Measurements from ENCODE around the gene PHETA2. TPM values are rescaled to one million over a fixed set of nuclear protein-coding genes. Genes with fewer than 3 reads are reported as not detected.

PHETA2 gene, protein sequence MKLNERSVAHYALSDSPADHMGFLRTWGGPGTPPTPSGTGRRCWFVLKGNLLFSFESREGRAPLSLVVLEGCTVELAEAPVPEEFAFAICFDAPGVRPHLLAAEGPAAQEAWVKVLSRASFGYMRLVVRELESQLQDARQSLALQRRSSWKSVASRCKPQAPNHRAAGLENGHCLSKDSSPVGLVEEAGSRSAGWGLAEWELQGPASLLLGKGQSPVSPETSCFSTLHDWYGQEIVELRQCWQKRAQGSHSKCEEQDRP
- total RNA-seq, result 1 to 10 TPM; 2.8 to 3.8 TPM
- 5.5 TPM for polyA plus RNA-seq (ENCODE audit: insufficient read depth, low read depth, low replicate concordance)
- long read RNA-seq, donor 1, partial matches to known transcripts, result 0 of 3 reads
- long read RNA-seq, donor 1, other reads (novel, unspliced or antisense), result 0 of 3 reads
- long read RNA-seq, donor 2, partial matches to known transcripts, result 0 of 2 reads
- long read RNA-seq, donor 2, other reads (novel, unspliced or antisense), result 0 of 2 reads

DNA sequence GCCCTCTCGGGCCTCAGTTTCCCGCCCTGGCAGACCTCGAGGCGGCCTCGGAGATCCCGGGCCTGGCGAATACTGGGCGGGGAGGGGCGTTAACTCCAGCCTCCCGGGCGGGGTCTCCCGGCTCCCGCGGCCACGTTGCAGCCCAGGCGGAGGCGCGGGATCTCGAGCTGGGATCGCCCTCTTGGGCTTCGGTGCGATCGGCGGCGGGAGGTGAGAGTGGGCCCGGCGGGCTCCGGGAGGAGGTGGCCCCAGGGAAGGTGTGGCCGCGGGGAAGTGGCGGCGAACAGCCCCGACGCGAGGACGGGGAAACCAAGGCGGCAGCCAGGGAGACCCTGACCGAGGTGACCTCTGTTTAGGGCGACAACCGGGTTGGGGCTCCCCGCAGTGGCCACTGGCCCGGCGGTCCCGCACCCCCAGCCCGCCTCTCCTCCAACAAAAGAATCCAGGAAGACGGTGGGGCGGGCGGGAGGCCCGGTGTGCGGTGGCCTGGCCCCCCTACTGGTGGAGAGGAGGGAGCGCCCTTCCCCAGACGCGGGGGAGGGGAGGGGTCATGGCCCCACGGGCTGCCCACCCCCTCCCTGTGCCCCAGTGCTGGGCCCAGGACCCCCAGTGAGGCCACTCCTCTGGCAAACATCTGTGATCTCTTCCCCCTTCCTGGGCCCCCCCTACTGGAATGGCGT lies at the start of gene PHETA2:
Gene PHETA2, plus strand, starts transcription at position 117 of the 680 bp plus-strand sequence. CDS start 3,046 bp downstream, outside the sequence.
- no peaks in the 10 kb centered on the region for H3K36me3 ChIP-seq (ENCODE audit: low read depth, missing control alignments)
- H3K27me3 ChIP-seq, result no peaks in the 10 kb centered on the region
- peak within 1 kb of the TSS; percentile 61 to 74 for H3K4me3 ChIP-seq
- intact Hi-C loops (cut with DNase I; ENCODE audit: low total_unique reads), result no loop called here
- DNase-seq, result no peak
- peaks cover 36% of the 10 kb centered on the region for H3K4me1 ChIP-seq
- H3K9me3 ChIP-seq, result no peaks in the 10 kb centered on the region
- peak within 1 kb of the TSS; percentile 86 to 88 for H3K27ac ChIP-seq
- TF ChIP-seq, protein P1, sequence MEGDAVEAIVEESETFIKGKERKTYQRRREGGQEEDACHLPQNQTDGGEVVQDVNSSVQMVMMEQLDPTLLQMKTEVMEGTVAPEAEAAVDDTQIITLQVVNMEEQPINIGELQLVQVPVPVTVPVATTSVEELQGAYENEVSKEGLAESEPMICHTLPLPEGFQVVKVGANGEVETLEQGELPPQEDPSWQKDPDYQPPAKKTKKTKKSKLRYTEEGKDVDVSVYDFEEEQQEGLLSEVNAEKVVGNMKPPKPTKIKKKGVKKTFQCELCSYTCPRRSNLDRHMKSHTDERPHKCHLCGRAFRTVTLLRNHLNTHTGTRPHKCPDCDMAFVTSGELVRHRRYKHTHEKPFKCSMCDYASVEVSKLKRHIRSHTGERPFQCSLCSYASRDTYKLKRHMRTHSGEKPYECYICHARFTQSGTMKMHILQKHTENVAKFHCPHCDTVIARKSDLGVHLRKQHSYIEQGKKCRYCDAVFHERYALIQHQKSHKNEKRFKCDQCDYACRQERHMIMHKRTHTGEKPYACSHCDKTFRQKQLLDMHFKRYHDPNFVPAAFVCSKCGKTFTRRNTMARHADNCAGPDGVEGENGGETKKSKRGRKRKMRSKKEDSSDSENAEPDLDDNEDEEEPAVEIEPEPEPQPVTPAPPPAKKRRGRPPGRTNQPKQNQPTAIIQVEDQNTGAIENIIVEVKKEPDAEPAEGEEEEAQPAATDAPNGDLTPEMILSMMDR (IDR thresholded peaks at IDR 0.05), result peak in 1 of 3 experiments; percentile 25
- TF ChIP-seq POLR2A (IDR thresholded peaks at IDR 0.05), result no peak
- WGBS, 2 donors, result 4 to 16% methylated on average over 1 to 47 of the region's 55 CpGs

- Histone ChIP-seq H3K27ac (no peak overlapping the region), H3K9me3 (no peaks in the 10 kb centered on the region), H3K27me3 (no peaks in the 10 kb centered on the region), H3K36me3 (ENCODE audit: low read depth, missing control alignments) (no peaks in the 10 kb centered on the region), H3K4me1 (no peaks in the 10 kb centered on the region), H3K4me3 (no peak overlapping the region)
- WGBS, 2 donors, result 46 to 63% methylated on average over 1 of the region's 1 CpG
- intact Hi-C loops (cut with DNase I; ENCODE audit: low total_unique reads), result no loop called here
- TF ChIP-seq, protein P1 (IDR thresholded peaks at IDR 0.05), result no peak
- no peak for TF ChIP-seq POLR2A (IDR thresholded peaks at IDR 0.05)
- no peak for DNase-seq
Measured at GRCh38 chr22:42025421-42025820, 48.6 kb upstream of the PHETA2 start.

DNA sequence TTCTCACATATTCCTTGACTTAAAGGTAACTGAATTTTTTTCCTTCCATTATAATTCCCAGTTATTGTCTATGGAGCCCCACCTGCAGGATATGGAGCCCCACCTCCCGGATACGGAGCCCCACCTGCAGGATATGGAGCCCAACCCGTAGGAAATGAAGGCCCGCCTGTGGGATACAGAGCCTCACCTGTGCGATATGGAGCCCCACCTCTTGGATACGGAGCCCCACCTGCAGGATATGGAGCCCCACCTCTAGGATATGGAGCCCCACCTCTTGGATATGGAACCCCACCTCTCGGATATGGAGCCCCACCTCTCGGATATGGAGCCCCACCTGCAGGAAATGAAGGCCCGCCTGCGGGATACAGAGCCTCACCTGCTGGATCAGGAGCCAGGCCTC lies 47.3 kb upstream of the PHETA2 start:
- intact Hi-C loops (cut with DNase I; ENCODE audit: low total_unique reads), result no loop called here
- H3K27me3 ChIP-seq, result no peaks in the 10 kb centered on the region
- no peak overlapping the region for H3K27ac ChIP-seq
- DNase-seq, result no peak
- no peak overlapping the region for H3K4me3 ChIP-seq
- TF ChIP-seq, protein P1 (IDR thresholded peaks at IDR 0.05), result no peak
- TF ChIP-seq POLR2A (IDR thresholded peaks at IDR 0.05), result no peak
- WGBS, 2 donors, result 92 to 98% methylated on average over 7 to 10 of the region's 10 CpGs
- H3K9me3 ChIP-seq, result no peaks in the 10 kb centered on the region
- H3K4me1 ChIP-seq, result no peaks in the 10 kb centered on the region
- H3K36me3 ChIP-seq (ENCODE audit: low read depth, missing control alignments), result no peaks in the 10 kb centered on the region

DNA sequence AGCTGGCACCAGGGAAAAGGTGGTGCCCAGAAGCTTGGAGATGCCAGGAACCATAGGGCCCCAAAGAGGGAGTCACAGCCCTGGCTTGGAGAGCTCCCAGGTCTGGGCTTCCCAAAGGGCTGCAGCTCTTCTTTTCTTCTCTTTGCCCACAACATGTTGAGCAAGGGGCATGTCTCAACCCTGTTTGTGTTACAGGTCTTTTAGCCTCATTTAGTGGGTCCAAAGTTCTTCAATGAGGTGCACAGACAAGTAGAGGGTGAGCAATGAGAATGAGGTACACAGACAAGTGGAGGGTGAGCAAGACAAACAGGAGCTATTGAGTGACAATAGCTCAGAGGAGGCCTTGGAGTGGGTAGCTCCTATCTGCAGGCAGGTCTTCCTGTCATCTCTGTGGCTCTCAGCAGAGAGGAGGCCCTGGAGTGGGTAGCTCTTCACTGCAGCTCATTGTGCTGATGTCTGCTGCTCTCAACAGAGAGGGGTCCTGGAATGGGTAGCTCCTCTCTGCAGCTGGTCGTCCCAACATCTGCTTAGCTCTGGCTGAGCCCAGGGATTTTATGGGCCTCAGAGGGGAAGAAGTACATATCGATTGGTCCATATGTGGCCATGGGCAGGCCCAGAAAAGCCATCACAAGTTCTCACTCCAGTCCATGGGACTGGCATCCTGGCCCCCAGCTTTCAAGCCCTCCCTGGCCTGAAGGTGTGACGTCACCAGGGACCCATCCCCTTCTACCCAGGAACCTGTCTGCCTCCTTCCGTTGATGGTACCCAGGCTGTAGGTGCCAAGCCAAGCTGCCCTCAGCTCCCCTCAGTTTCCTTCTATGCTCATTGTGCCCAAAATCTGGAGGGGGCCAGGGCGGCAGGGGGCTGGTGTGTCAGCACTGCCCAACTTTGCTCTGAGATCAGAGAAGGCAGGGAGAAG lies 40.5 kb upstream of the PHETA2 start:
- no peak for DNase-seq
- TF ChIP-seq POLR2A (IDR thresholded peaks at IDR 0.05), result no peak
- TF ChIP-seq, protein P1 (IDR thresholded peaks at IDR 0.05), result no peak
- 97 to 98% methylated on average over 4 to 5 of the region's 5 CpGs for WGBS, 2 donors
- Histone ChIP-seq H3K27ac (no peak overlapping the region), H3K9me3 (no peaks in the 10 kb centered on the region), H3K4me1 (no peaks in the 10 kb centered on the region), H3K36me3 (ENCODE audit: low read depth, missing control alignments) (no peaks in the 10 kb centered on the region), H3K27me3 (no peaks in the 10 kb centered on the region), H3K4me3 (no peak overlapping the region)
- intact Hi-C loops (cut with DNase I; ENCODE audit: low total_unique reads), result no loop called here

All from testis (tissue), 5 donors.